Measurements from ENCODE around the gene AFF1.
"Not testable (repeated sequence)": the region's sequence is repeated elsewhere in the genome, so short reads cannot be mapped to it uniquely, and the experiment has no call there.

DNA sequence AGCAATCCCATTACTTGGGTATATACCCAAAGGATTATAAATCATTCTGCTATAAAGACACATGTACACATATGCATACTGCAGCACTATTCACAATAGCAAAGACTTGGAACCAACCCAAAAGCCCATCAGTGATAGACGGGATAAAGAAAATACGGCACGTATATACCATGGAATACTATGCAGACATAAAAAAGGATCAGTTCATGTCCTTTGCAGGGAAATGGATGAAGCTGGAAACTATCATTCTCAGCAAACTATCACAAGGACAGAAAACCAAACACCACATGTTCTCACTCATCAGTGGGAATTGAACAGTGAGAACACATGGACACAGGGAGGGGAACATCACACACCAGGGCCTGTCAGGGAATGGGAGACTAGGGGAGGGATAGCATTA lies 54.8 kb downstream of the AFF1 start:
- TF ChIP-seq POLR2AphosphoS5 (IDR thresholded peaks at IDR 0.05; ENCODE audit: low read depth, low read length); POLR2A (IDR thresholded peaks at IDR 0.05; ENCODE audit: low read depth, low read length); TAF1 (IDR thresholded peaks at IDR 0.05; ENCODE audit: borderline replicate concordance, low read depth, low read length): not testable (repeated sequence)

Measured in GM12892 (cell line).